ENCODE data around the gene HES5.

- no peak for TF ChIP-seq CTCF (IDR thresholded peaks at IDR 0.05; ENCODE audit: low read depth, low read length, poor library complexity, severe bottlenecking)
- TF ChIP-seq EZH2phosphoT487 (IDR thresholded peaks at IDR 0.05; ENCODE audit: borderline replicate concordance, low read length), result no peak
Measured at GRCh38 chr1:2503554-2504224, 26.4 kb downstream of the HES5 start.
